H9 (cell line): ENCODE measurements around the gene NSD1. TPM values are rescaled to one million over a fixed set of nuclear protein-coding genes. Genes with fewer than 3 reads are reported as not detected.

Experiments
- DNase-seq: peaks from one replicate; pipeline ENCODE4 v3.0.0-alpha.2; 2017
- H2AFZ ChIP-seq: one replicate; pipeline ENCODE4 v1.6.1; 2013; ENCODE audit warnings: mild to moderate bottlenecking, low read length, control low read depth, moderate library complexity
- H2AK5ac ChIP-seq: 2 replicates; pipeline ENCODE4 v1.6.1; 2013; ENCODE audit warnings: low read length, control low read depth, mixed read lengths; ENCODE audit not compliant: insufficient read length
- H2BK120ac ChIP-seq: one replicate; pipeline ENCODE4 v1.6.1; 2013; ENCODE audit warnings: low read depth, mild to moderate bottlenecking, low read length, control low read depth, inconsistent platforms; ENCODE audit not compliant: poor library complexity, severe bottlenecking
- H2BK12ac ChIP-seq: 2 replicates; pipeline ENCODE4 v1.6.1; 2013; ENCODE audit warnings: low read length, control low read depth, mixed read lengths, low read depth; ENCODE audit not compliant: insufficient read length
- H2BK15ac ChIP-seq: 2 replicates; pipeline ENCODE4 v1.6.1; 2013; ENCODE audit warnings: low read depth, low read length, control low read depth
- H2BK20ac ChIP-seq: one replicate; pipeline ENCODE4 v1.6.1; 2013; ENCODE audit warnings: low read depth, mild to moderate bottlenecking, low read length, control low read depth, inconsistent platforms; ENCODE audit not compliant: poor library complexity, severe bottlenecking
- H2BK5ac ChIP-seq: 2 replicates; pipeline ENCODE4 v1.6.1; 2013; ENCODE audit warnings: low read length, control low read depth, mixed read lengths; ENCODE audit not compliant: insufficient read length
- H3K14ac ChIP-seq: 2 replicates; pipeline ENCODE4 v1.6.1; 2013; ENCODE audit warnings: low read length, control low read depth; ENCODE audit not compliant: insufficient read depth
- H3K18ac ChIP-seq: 2 replicates; pipeline ENCODE4 v1.6.1; 2013; ENCODE audit warnings: low read depth, mild to moderate bottlenecking, mixed read lengths, low read length, control low read depth; ENCODE audit not compliant: insufficient read length
- H3K23ac ChIP-seq: 2 replicates; pipeline ENCODE4 v1.6.1; 2013; ENCODE audit warnings: low read length, control low read depth, mixed read lengths, low read depth; ENCODE audit not compliant: insufficient read length
- H3K23me2 ChIP-seq: 2 replicates; pipeline ENCODE4 v1.6.1; 2013; ENCODE audit warnings: low read depth, mild to moderate bottlenecking, mixed read lengths, low read length, control low read depth; ENCODE audit not compliant: insufficient read length, poor library complexity, severe bottlenecking
- H3K27ac ChIP-seq: 2 replicates; pipeline ENCODE4 v1.5.1; 2013; ENCODE audit warnings: low read length, control low read depth, mixed read lengths, low read depth; ENCODE audit not compliant: insufficient read length
- H3K27me3 ChIP-seq: 2 replicates; pipeline ENCODE4 v1.6.1; 2013; ENCODE audit warnings: low read length, control low read depth, inconsistent platforms; ENCODE audit not compliant: insufficient read depth
- H3K4ac ChIP-seq: 2 replicates; pipeline ENCODE4 v1.6.1; 2013; ENCODE audit warnings: low read depth, mild to moderate bottlenecking, control low read depth, inconsistent platforms, low read length, moderate library complexity
- H3K4me1 ChIP-seq: 2 replicates; pipeline ENCODE4 v1.6.1; 2013; ENCODE audit warnings: low read length, control low read depth, inconsistent platforms; ENCODE audit not compliant: insufficient read depth
- H3K4me2 ChIP-seq: 2 replicates; pipeline ENCODE4 v1.6.1; 2013; ENCODE audit warnings: low read length, control low read depth, mixed read lengths; ENCODE audit not compliant: insufficient read length, insufficient read depth
- H3K56ac ChIP-seq: 2 replicates; pipeline ENCODE4 v1.6.1; 2013; ENCODE audit warnings: low read depth, mild to moderate bottlenecking, mixed read lengths, low read length, control low read depth; ENCODE audit not compliant: insufficient read length
- H3K79me1 ChIP-seq: 2 replicates; pipeline ENCODE4 v1.6.1; 2013; ENCODE audit warnings: low read depth, mild to moderate bottlenecking, moderate library complexity, low read length, control low read depth, inconsistent platforms; ENCODE audit not compliant: insufficient read depth, poor library complexity, severe bottlenecking
- H3K79me2 ChIP-seq: 2 replicates; pipeline ENCODE4 v1.6.1; 2013; ENCODE audit warnings: low read length, control low read depth, inconsistent platforms; ENCODE audit not compliant: insufficient read depth
- H3K9ac ChIP-seq: 2 replicates; pipeline ENCODE4 v1.6.1; 2013; ENCODE audit warnings: low read length, control low read depth, mixed read lengths; ENCODE audit not compliant: insufficient read length; ENCODE audit errors: extremely low read depth
- H3K9me3 ChIP-seq: one replicate; pipeline ENCODE4 v1.6.1; 2013; ENCODE audit warnings: low read depth, low read length, inconsistent platforms; ENCODE audit not compliant: control insufficient read depth
- H3T11ph ChIP-seq: one replicate; pipeline ENCODE4 v1.6.1; 2013; ENCODE audit warnings: mild to moderate bottlenecking, low read length, control low read depth, inconsistent platforms
- H4K20me1 ChIP-seq: one replicate; pipeline ENCODE4 v1.6.1; 2013; ENCODE audit not compliant: control insufficient read depth, insufficient read length, insufficient read depth
- H4K5ac ChIP-seq: 2 replicates; pipeline ENCODE4 v1.6.1; 2013; ENCODE audit warnings: low read depth, mild to moderate bottlenecking, mixed read lengths, low read length, control low read depth; ENCODE audit not compliant: insufficient read length
- H4K8ac ChIP-seq: replicated peaks from 2 replicates; pipeline ENCODE4 v1.6.1; 2013; ENCODE audit warnings: low read length, control low read depth, mixed read lengths, low read depth; ENCODE audit not compliant: insufficient read length
- H4K91ac ChIP-seq: 2 replicates; pipeline ENCODE4 v1.6.1; 2013; ENCODE audit warnings: low read depth, mild to moderate bottlenecking, moderate library complexity, mixed read lengths, low read length, control low read depth; ENCODE audit not compliant: insufficient read length
- H3K27ac Mint-ChIP-seq, 3 experiments: 2 replicates in 2 of 3; 3 replicates in 1 of 3; pipeline ENCODE4 v1.8.0; 2020 to 2021; ENCODE audit warnings: mixed read lengths in 3 of 3, mild to moderate bottlenecking in 1 of 3, moderate library complexity in 1 of 3
- H3K27me3 Mint-ChIP-seq: 2 replicates; pipeline ENCODE4 v1.8.0; 2021; ENCODE audit warnings: low read depth, mild to moderate bottlenecking, moderate library complexity, mixed read lengths
- H3K36me3 Mint-ChIP-seq, 3 experiments: 2 replicates in 2 of 3; 3 replicates in 1 of 3; pipeline ENCODE4 v1.8.0; 2020 to 2021; ENCODE audit warnings: low read depth in 3 of 3, mixed read lengths in 3 of 3; ENCODE audit not compliant: insufficient read depth in 1 of 3
- H3K4me1 Mint-ChIP-seq, 2 experiments: 2 replicates each; pipeline ENCODE4 v1.8.0; 2020; ENCODE audit warnings: mixed read lengths in 2 of 2
- H3K4me3 Mint-ChIP-seq, 2 experiments: 2 replicates in 1 of 2; 3 replicates in 1 of 2; pipeline ENCODE4 v1.8.0; 2020 to 2021; ENCODE audit warnings: mild to moderate bottlenecking in 2 of 2, mixed read lengths in 2 of 2, moderate library complexity in 1 of 2
- H3K9me3 Mint-ChIP-seq, 2 experiments: 2 replicates in 1 of 2; 3 replicates in 1 of 2; pipeline ENCODE4 v1.8.0; 2020; ENCODE audit warnings: mild to moderate bottlenecking in 2 of 2, mixed read lengths in 2 of 2, moderate library complexity in 1 of 2
- CTCF ChIP-seq: fragments of 200-600 bp; sonication (generic); conservative IDR thresholded peaks from 3 replicates; pipeline ENCODE4 v1.8.0; 2021; ENCODE audit warnings: antibody characterized with exemption, mild to moderate bottlenecking
- WGBS: extraction: QIAGEN DNeasy Blood & Tissue Kit; methylation state at CpG from one replicate; pipeline ENCODE4 v1.1.7; 2013; ENCODE audit warnings: missing lambda C conversion rate, low lambda C conversion rate, mixed read lengths; ENCODE audit not compliant: insufficient read length; ENCODE audit errors: extremely low coverage; 5-methylcytosine and 5-hydroxymethylcytosine counted together
- total RNA-seq: library from RNA; stranded (reverse); gene quantifications from 2 replicates; pipeline ENCODE4 v1.2.1, GENCODE V29; 2021

Gene NSD1
- total RNA-seq, 1 experiment from 2014 or later: 213 TPM

DNA sequence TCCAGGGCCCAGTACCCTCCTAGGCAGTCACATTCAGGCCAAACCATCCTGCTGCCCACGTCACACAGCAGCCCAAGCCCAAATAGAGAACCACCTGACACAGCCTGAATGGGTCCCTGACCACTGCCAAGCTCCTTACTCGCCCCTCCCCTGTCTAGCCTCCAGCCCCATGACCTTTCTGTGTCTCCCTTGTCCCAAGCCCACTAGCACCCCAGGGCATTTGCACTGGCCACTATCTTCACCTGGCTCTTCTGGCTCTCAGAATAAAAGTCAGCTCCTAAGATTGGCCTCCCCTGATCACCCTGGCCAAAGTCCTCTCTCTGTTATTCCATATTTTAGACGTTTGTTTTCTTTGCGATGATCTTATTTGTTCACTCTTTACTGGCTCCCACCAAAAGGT is 26.4 kb upstream of the NSD1 start:
- no peaks in the 10 kb centered on the region for H4K20me1 ChIP-seq
- no peak overlapping the region for H3K4me2 ChIP-seq
- no peak overlapping the region for H2BK5ac ChIP-seq
- H3K9me3 ChIP-seq: no peaks in the 10 kb centered on the region
- no peak overlapping the region for H3K4ac ChIP-seq
- no peaks in the 10 kb centered on the region for H3K79me1 ChIP-seq
- no peak overlapping the region for H3K18ac ChIP-seq
- H3K27me3 ChIP-seq: no peaks in the 10 kb centered on the region
- peak overlapping the region in 2 of 3 experiments; percentile 23 to 88; a peak in 2 of 7 replicates for H3K27ac Mint-ChIP-seq
- peaks cover 1% of the 10 kb centered on the region; the same call in 1 of the 2 replicates for H3K27me3 Mint-ChIP-seq
- H3K36me3 Mint-ChIP-seq: no peaks in the 10 kb centered on the region
- H2BK20ac ChIP-seq: no peak overlapping the region
- H2BK12ac ChIP-seq: no peak overlapping the region
- H3K56ac ChIP-seq: no peak overlapping the region
- no peak overlapping the region for H4K8ac ChIP-seq
- no peak overlapping the region; a peak in 1 of 5 replicates for H3K4me3 Mint-ChIP-seq
- WGBS: no CpG with 5 or more reads among the region's 4 CpGs
- H2AK5ac ChIP-seq: no peak overlapping the region
- H3T11ph ChIP-seq: no peak overlapping the region
- no peaks in the 10 kb centered on the region for H3K79me2 ChIP-seq
- peaks cover 10 to 13% of the 10 kb centered on the region in 2 experiments for H3K4me1 Mint-ChIP-seq
- no peak overlapping the region for H2AFZ ChIP-seq
- no peak overlapping the region for H3K14ac ChIP-seq
- TF ChIP-seq CTCF: no peak
- H3K9me3 Mint-ChIP-seq: no peaks in the 10 kb centered on the region
- H2BK120ac ChIP-seq: no peak overlapping the region
- no peak overlapping the region for H4K5ac ChIP-seq
- no peak overlapping the region for H3K27ac ChIP-seq
- DNase-seq: no peak
- no peaks in the 10 kb centered on the region for H3K4me1 ChIP-seq
- no peak overlapping the region for H3K23ac ChIP-seq
- H2BK15ac ChIP-seq: no peak overlapping the region
- no peaks in the 10 kb centered on the region for H3K23me2 ChIP-seq
- H4K91ac ChIP-seq: no peak overlapping the region
- no peak overlapping the region for H3K9ac ChIP-seq
